NCI-H1436 (cell line): ENCODE measurements around the gene CSNK1E.

Source experiments
- DNase-seq: peaks from one replicate; lab custom pipeline; 2025; lab: John Stamatoyannopoulos, UW

CSNK1E gene

DNA sequence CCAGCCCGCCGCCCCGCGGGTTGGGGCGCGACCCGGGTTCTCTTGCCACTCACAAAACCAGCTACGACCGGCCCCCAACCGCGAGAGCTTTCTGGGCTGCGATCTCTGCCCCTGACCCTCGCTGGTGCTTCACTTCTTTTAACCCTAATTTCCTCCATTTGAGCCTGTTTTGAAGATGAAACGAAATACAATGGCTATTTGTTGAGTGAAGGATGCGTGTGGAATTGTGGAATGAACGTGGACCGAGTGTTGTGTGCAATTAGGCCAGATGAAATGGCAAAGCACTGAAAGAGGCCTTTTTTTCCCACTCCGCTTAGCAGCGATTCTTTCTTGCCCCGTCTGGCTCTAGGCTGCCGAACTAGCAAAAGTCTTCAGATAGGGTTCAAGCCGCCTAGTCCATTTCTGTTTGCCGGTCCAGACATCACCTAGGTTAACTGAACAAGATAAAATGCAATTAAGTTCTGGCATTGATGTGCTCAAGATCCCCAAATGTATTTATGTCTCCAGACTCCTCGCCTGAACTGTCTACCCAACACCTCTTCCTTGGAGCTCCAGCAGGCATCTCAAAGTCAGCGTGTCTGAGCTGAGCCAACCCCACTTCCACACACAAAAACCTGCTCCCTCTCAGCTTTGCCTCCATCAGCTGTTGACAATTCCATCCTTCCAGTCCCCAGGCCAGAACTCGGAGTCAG is 44.0 kb downstream of the CSNK1E start:
- no peak for DNase-seq

DNA sequence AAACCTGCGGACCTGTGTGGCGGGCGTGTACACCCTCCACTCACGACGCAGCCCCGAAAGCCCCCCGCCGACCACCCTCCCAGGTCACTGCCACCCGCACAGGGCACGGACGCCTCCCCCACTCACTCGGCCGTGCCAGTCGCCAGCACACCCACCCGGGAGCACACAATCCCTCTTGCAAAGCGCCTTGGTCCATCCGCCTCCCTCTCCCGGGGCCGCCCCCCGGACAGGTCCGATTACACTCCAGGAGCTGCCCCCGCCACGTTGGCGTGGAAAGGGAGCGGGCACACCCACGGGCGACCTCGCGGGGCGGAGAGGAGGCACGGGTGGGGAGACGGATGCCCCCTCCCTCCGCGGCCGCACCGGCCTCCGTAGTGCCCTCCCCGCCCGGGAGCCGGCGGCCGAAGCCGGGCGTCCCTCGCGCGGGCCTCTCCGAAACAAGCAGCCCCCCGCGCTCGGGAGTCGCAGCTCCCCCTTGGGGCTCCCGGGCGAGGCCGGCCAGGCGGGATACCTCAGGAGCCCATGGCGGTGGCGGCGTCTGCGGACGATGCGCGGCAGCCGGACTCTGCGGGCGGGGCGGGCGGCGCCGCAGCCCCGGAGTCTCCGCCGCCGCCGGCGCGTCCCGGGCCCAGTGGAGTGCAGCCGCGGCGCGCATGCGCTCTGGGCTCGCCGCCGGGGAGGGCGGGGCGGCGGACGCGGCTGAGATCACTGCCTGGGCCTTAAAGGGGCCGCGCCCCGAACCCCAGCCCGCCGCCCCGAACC is 44.7 kb downstream of the CSNK1E start, which contains the start of gene TMEM184B:
TMEM184B (minus strand) TSS at position 638 of the 762 bp plus-strand sequence. CDS start 25,049 bp downstream, outside the sequence.
- peak; percentile 62 for DNase-seq

DNA sequence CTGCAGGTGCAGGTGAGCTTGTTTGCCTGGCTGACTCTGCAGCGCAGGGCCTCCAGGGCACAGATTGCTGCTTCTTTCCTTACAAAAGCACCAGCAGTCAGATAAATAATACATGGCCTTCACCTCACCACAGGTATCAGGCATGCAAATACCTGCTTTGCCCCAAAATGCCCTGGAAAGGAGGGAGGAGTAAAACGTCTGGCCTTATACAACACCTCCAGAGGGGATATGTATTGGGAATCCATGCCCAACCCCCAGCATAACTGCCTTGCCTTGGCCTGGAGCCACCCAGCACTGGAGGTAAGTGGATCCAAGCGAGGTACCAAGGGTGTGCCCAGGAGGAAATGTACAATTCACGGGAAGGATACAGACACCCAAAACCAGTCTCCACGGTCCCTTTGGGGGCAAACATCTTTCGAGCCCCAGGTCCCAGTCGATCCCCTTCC is 45.3 kb downstream of the CSNK1E start:
- DNase-seq, result peak; percentile 39

DNA sequence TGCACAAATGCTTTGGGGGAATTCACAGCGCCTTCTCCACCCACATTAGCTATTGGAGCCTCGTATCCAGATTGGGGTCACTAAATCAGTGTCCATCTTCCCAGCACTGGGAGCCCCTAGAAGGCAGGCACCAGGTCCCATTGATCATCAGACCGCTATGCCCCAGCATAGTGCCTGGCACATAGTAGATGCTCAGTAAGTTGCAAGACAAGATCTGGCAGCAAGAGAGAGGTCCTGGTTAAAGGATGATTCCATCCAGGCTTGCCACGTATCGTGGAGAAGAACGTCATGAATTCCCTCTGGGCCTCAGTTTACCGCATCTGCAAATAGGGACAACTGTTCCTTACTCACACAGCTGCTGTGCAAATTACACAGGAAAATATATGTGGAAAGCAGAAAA is 46.1 kb downstream of the CSNK1E start:
- no peak for DNase-seq

DNA sequence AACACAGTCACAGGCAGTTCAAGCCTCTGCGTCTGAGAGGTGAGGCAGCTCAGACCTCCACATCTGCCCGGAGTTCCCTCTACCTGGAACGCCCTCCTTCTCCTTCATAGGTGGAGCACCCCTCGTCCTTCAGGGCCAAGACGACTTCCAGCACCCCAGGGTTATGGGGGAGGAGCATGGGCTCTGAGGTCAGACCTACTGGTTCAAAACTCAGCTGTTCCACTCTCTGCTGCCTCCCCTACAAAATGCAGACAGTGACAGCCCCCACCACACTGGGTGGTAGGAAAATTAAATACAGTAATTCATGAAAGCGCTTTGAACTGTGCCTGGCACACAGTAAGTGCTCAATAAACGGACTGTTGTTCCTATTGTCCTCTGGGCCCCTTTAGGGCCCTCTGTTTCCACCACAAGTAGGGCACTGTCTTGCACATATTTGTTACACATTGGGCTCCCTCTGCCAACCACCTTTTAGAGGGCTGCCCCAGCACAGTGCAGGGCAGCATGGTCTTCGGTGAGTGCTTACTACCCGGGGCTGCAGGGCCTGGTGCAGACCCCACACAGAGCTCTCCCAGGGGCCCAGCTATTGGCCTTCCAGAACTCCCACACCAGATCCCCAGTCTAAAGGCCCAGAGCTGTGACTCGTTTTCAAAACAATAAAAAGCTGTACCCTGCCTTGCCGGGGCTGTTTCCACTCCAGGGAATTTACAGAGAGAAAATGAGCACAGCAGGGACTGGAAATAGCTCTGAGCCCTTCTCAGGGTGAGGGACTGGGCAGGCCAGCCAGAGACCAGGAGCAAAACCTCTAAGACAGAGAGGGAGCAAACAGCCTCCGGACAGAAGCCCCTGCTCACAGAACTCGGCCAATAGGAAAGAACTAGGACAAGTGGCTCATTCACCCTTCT is 46.9 kb downstream of the CSNK1E start:
- DNase-seq, result no peak

DNA sequence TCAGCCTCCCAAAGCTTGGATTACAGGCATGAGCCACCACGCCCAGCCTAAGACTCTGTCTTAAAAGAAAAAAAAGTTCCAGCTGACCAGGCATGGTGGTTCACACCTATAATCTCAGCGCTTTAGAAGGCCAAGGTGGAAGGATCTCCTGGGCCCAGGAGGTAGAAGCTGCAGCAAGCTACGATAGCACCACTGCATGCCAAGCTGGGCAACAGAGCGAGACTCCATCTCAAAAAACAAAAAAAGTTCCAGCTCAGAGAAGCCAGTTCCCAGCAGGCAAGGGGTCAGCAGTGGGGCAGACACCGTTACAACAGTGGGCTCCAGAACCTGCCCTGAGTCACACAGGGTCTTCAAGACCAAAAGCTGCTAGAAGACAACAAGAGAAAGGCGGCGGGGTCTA is 47.8 kb downstream of the CSNK1E start:
- DNase-seq, result no peak

DNA sequence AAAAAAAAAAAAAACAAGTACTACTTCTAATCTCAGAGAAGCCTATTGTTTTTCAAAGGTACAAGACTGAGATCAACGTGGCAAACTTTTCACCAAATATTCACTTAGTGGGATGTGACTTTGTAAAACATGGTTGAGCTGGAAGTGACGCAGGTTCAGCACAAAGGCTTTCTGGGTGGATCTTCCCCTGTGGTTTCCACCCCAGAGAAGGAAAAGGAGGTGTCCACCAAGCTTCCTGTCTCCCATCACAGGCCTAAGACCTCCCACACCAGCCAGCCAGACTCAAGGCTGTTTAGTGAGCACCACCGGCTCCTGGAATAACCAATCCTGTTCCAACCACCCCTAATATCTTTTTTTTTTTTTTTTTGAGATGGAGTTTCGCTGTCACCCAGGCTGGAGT is 50.1 kb downstream of the CSNK1E start:
- DNase-seq, result no peak

DNA sequence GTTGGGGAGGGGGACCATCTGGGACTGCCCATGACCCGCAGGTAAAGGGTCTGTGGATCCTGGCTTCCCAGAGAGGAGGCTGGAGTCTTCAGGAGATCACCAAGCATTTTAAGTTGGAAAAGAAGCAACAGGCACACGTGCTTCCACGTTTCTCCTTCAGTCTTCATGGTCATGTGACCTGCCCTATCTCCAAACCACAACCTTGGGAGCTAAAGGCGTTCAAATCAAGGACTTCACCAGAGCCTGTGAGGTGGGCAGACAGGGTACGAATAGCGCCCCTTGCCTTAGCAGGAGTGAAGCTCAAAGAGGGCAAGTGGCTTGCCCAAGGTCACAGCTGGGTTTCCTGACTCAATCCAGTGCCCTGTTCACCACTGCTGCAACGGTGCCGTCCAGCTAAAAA is 51.1 kb downstream of the CSNK1E start:
- no peak for DNase-seq

DNA sequence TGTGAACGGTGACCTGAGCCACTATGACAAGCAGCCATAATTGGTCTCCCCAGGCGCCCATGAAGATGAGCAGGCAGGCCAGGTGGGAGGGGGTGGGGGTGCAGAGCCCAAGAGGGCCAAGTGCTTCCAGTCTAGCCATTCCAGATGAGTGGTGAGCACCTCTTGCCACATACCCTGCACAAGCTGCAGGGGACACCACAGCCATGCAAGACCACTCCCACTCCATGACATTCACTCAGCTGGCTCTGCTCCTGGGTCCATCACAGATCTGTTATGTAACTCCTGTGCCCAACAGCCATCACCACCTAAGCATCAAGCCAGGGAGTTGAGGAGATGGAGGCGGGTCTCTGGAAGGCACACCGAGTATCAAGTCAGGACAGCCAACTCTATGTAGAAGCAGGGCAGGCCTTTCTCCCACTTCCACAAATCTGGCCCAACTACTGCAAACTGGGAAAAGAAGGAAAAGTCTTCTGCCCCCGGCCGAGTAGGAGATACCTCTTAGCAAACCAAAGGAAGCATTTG is 52.9 kb downstream of the CSNK1E start:
- DNase-seq, result no peak

DNA sequence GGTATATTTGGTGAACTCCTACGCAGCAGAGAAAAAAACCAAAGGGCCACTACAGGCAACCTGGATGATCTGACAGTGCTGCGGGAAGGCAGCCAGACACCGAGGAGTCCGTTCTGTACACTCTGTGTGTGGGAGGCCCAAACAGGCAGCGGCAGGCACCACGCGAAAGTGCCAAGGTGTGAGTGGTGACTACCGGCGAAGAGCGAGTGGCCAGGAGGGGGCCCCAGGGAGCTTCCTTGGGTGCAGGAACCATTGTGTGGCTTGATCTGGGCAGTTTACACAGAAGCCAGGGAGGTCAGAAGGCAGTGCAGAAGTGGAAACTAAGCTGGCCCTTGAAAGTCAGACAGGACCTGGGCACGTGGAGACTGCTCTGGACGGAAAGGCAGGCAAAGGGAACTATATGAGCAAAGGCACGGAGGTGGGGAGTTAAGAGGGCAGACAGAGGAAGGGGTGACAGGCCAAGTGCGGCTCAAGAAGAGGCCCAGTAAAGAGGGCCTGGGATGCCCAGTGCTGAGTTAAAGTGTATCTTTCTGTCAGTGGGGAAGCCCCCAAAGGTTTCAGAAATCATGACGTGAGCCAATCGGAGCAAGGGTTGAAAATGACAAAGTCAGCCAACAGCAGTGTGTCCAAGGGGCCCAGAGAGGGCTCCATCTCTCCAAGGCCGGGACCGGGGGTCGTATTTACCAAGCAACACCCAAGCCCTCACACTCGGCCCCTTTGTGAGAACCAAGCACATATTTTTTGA is 55.0 kb downstream of the CSNK1E start:
- no peak for DNase-seq

DNA sequence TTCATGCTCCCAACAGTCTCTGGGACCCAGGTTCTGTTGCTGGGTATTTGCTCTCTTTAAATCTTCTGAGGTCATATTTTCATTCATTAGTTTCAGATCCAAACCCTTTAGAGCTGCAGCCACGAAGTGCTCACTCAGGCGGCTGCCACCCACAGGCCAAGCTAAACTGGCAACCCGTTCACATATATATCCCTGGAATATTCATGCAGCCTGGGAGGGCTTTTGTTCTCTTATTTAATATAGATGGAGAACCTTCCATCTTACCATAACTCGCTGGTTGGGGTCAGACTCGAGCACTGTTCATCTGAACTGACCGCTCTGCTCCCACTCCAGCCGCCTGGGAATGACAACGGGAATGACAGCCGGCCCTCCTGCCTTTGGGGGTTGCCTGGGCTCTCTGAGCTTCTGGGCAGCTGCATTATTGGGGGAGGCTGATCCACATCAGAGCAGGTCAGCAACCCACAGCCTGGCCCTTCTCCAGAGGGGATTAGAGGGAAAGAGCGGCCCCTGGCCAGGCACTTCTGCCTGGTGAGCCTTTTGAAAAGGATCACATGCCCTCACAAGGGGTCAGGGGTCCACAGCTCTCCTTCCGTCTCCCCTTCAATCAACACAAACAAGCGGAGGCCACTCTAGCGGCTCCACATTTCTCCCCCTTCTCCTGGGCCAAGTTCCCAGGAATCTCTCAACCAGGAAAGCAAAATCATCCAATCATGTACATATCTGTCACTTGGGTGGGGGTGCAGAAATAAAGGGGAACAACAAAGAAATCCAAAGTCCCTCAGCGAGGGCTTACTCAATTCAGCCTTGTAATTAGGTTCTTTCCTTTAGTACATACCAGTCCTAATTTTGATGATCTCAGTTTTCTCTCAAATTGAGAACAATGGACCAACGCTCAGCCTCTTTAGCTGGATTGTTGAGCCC is 56.2 kb downstream of the CSNK1E start:
- no peak for DNase-seq

DNA sequence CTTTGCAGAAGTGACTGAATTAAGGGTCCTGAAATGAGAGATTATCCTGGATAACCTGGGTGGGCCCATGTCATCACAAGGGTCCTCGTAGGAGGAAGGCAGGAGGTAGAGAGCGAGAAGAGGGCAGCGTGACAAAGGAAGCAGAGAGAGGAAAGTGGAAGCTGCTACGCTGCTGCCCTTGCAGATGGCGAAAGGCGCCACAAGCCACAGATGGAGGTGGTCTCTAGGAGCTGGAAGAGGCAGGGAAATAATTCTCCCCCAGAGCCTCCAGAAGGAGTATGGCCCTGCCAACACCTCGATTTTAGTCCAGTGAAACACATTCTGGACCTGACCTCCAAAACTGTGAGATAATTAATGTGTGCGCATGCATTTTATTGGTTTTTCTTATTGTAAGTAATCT is 57.9 kb downstream of the CSNK1E start:
- no peak for DNase-seq

DNA sequence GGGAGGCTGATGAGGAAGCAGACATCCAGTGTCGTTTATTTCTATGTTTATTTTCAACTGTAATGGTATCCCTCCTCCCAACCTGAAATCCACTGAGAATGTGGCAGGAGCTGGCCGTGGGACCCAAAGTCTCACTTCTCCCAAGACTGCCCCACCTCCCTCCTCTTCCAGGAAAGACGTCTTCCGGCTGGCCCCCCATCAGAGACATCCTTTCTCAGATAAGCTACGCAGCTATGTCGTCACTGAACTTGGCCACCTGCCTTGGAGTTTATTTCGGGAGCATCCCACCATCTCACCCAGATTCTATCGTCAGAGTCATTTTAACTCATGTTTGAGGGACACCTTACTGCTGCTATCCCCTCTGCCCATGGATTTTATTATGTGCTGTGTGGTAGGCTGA is 58.3 kb downstream of the CSNK1E start:
- no peak for DNase-seq

DNA sequence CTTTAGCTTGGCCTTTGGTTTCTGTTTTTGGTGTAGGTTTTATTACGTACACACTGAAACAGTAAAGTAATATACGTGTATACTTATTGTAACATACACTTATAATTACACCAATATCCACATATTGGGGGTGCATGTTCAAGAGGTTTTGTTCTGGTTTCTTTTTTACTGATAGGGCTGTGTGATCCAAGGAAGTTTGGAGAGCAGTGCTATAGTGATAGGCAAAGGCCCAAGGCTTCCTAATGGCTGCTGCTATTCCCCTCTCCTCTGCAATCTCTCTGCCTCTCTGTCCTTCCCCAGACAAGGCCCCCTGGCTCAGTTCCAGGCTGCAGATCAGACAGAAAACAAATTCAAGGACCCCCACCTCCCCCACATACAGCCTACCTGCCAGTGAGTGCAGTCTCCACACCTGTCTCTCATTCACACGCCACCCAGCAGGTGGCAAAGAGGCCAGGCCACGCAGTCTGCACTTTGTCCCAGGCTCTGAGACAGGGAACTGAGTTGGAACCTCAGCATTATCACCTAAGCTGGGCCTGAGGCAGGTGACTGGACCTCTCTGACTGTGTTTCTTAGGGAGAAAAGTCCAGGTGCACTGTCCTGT is 59.5 kb downstream of the CSNK1E start:
- DNase-seq, result peak; percentile 27

DNA sequence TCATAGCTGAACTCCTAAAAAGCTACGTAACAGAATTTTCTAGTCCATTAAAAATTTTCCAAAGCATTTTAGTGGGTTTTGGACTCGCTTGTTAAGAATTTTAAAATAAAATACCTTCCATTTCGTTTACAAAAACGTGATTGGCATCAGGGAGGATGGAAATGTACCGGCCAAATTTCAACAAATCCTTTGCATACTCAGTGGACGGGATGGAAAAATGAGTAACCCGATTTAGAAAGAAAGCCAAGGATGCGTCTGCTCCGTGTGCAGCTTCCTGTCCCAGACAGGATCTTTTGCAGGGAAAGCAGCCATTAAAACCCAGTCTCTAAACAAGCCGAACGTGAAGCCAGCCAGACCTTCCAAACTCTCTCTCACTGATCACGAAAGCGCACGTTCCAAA is 60.1 kb downstream of the CSNK1E start:
- no peak for DNase-seq

DNA sequence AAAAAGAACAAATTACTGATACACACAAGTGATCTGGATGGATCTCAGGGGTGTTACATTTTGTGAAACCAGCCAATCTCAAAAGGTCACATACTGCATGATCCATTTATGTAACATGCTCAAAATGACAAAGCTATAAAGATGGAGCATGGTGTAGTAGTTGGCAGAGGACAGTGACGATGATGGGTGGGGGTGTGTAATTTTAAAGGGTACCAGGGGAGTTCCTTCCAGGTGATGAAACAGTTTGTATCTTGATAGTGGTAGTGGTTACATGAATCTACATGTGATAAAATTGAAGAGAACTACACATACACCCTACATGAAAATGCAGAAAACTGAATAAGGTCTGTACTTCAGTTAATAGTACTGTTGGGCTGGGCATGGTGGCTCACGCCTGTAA is 61.5 kb downstream of the CSNK1E start:
- no peak for DNase-seq

DNA sequence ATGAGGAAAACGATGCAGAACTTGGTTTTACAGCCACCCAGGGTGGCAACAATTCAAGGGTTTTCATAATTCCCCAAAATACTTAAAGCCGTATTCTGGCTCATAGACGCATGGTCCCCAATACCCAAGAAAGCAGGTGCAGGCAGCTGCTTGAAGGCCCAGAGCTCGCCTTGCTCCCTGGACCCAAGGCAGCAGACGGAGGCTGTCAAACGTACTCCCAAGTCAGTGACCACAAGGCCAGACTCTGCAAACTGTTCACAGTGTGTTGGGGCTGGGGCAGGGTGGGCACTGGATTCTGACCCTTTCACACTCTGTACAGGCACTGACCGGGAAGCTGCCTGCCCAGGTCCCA is 65.9 kb downstream of the CSNK1E start:
- no peak for DNase-seq

DNA sequence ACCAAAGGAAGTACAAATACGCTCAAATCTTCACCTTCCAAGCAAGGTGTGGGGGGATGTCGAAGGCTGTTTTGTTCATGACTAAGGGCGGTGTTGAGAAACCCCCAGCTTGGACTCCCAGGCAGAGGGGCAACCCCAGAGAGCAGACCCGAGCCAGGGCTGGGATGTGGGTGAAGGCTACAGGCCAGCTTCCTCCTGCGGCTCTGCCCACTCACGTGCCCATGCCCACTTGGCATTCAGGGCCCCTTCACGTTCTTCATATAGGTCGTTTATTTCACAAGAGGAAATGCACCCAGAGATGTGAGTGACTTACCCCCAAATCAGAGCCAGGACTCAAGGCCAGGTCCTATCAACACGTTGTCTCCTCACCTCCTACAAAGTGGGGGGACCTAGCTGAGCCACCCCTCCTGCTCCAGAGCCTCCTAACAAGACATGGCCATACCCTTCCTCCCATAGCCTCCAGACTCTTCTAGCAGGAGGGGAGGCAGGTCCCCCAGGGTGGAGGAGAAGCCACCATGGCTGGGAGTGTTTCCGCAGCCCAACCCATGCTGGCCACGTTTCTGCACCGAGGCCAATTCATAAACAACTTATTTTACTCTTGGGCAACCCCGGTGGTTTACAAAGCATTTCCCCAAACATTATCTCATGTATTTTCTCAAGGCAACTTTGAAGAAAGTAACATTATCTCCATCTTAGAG is 66.4 kb downstream of the CSNK1E start:
- DNase-seq, result no peak
